Measurements from ENCODE around the gene FBXL7. TPM values are rescaled to one million over a fixed set of nuclear protein-coding genes. Genes with fewer than 3 reads are reported as not detected.

The FBXL7 gene
- total and polyA plus RNA-seq, 7 experiments from 2014 or later = not detected

DNA sequence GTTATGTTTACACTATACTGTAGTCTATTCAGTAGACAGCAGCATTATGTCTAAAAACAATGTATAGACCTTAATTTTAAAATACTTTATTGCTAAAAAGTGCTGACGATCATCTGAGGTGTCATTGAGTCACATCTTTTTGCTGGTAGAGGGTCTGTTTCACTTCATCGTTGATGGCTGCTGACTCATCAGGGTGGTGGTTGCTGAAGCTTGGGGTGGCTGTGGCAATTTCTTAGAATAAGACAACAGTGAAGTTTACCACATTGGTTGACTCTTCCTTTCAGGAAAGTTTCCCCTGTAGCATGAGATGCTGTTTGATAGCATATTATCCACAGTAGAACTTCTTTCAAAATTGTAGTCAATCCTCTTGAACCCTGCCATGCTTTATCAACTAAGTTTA lies 150.3 kb downstream of the FBXL7 start:
- intact Hi-C loops (cut with micrococcal nuclease) = no loop called here
- Histone ChIP-seq H3K4me1 (ENCODE audit: control insufficient read depth in 2 of 2, insufficient read depth in 2 of 2, low read length in 2 of 2) (no peaks in the 10 kb centered on the region), H3K27me3 (ENCODE audit: control insufficient read depth in 2 of 2, insufficient read depth in 2 of 2, low read length in 2 of 2) (no peaks in the 10 kb centered on the region), H3K36me3 (ENCODE audit: control insufficient read depth in 2 of 3, insufficient read depth in 3 of 3, low read length in 3 of 3) (no peaks in the 10 kb centered on the region), H3K9me3 (ENCODE audit: control insufficient read depth in 2 of 3, low read length in 3 of 3) (no peaks in the 10 kb centered on the region), H3K4me3 (ENCODE audit: low read length) (no peak overlapping the region), H3K27ac (ENCODE audit: low read depth, low read length) (no peak overlapping the region)
- Mint-ChIP-seq H3K9me3 (peaks cover 0 to 12% (median 4%) of the 10 kb centered on the region in 11 donors), H3K27me3 (peaks cover 0 to 5% (median 0%) of the 10 kb centered on the region in 5 donors), H3K27ac (no peak overlapping the region), H3K4me1 (no peaks in the 10 kb centered on the region), H3K36me3 (no peaks in the 10 kb centered on the region), H3K4me3 (no peak overlapping the region)
- POLR2A ChIA-PET = no interaction called here
- DNase-seq = no peak
- ATAC-seq = no peak
- CTCF ChIA-PET = no interaction called here

DNA sequence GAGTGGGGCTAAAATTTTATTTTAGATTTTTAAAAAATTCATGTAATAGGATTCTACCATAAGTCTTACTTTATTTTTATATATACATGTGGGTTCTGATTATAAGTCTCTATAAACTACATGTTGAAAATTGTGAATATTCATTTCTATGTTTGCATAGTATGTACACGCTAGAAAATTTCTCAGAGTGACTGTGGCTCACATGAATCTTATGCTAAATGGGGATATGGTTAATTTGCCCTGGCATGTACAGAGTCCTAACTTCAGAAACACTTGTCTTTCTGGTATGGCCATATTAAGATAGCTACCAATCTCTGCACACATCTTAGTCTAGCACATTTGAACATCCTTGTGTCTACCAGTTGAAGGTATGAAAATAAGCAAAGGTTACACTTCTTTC lies 154.8 kb downstream of the FBXL7 start:
- Histone ChIP-seq H3K4me1 (ENCODE audit: control insufficient read depth in 2 of 2, insufficient read depth in 2 of 2, low read length in 2 of 2) (no peaks in the 10 kb centered on the region), H3K27me3 (ENCODE audit: control insufficient read depth in 2 of 2, insufficient read depth in 2 of 2, low read length in 2 of 2) (no peaks in the 10 kb centered on the region), H3K9me3 (ENCODE audit: control insufficient read depth in 2 of 3, low read length in 3 of 3) (no peaks in the 10 kb centered on the region), H3K36me3 (ENCODE audit: control insufficient read depth in 2 of 3, insufficient read depth in 3 of 3, low read length in 3 of 3) (no peaks in the 10 kb centered on the region), H3K4me3 (ENCODE audit: low read length) (no peak overlapping the region), H3K27ac (ENCODE audit: low read depth, low read length) (no peak overlapping the region)
- peaks cover 0 to 12% (median 4%) of the 10 kb centered on the region in 11 donors for H3K9me3 Mint-ChIP-seq
- DNase-seq (no peak), ATAC-seq (no peak)
- no peak overlapping the region for H3K4me3 Mint-ChIP-seq
- CTCF ChIA-PET = no interaction called here
- no peaks in the 10 kb centered on the region for H3K27me3 Mint-ChIP-seq
- H3K4me1 Mint-ChIP-seq = no peaks in the 10 kb centered on the region
- POLR2A ChIA-PET = no interaction called here
- intact Hi-C loops (cut with micrococcal nuclease) = no loop called here
- no peaks in the 10 kb centered on the region for H3K36me3 Mint-ChIP-seq
- no peak overlapping the region for H3K27ac Mint-ChIP-seq

DNA sequence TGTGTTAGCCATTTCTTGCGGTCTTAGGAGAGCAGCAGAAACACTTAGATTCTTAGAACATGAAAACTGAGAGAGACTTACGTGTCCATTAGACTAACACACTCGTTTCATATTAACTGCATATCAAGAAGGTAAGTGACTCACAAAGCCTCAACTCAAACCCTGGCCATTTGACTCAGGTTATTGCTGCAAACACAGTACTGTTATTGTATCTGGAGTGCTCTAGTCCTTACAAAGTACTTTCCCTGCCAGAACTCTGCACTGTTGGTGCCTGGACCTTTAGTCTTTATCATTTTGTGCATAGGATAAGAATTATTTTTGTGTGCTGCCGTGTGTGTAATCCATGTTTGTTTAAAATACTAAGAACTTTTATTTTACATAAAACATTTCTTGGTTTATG lies 155.7 kb downstream of the FBXL7 start:
- H3K27ac Mint-ChIP-seq = no peak overlapping the region
- H3K4me3 Mint-ChIP-seq = no peak overlapping the region
- H3K36me3 Mint-ChIP-seq = no peaks in the 10 kb centered on the region
- no peak for DNase-seq
- no peaks in the 10 kb centered on the region for H3K27me3 Mint-ChIP-seq
- H3K4me1 ChIP-seq (ENCODE audit: control insufficient read depth in 2 of 2, insufficient read depth in 2 of 2, low read length in 2 of 2) = no peaks in the 10 kb centered on the region
- intact Hi-C loops (cut with micrococcal nuclease) = no loop called here
- H3K9me3 ChIP-seq (ENCODE audit: control insufficient read depth in 2 of 3, low read length in 3 of 3) = no peaks in the 10 kb centered on the region
- H3K27me3 ChIP-seq (ENCODE audit: control insufficient read depth in 2 of 2, insufficient read depth in 2 of 2, low read length in 2 of 2) = no peaks in the 10 kb centered on the region
- H3K4me1 Mint-ChIP-seq = no peaks in the 10 kb centered on the region
- H3K4me3 ChIP-seq (ENCODE audit: low read length) = no peak overlapping the region
- H3K36me3 ChIP-seq (ENCODE audit: control insufficient read depth in 2 of 3, insufficient read depth in 3 of 3, low read length in 3 of 3) = no peaks in the 10 kb centered on the region
- POLR2A ChIA-PET = no interaction called here
- no peak for ATAC-seq
- peaks cover 0 to 9% (median 2%) of the 10 kb centered on the region in 11 donors for H3K9me3 Mint-ChIP-seq
- CTCF ChIA-PET = no interaction called here
- no peak overlapping the region for H3K27ac ChIP-seq (ENCODE audit: low read depth, low read length)

DNA sequence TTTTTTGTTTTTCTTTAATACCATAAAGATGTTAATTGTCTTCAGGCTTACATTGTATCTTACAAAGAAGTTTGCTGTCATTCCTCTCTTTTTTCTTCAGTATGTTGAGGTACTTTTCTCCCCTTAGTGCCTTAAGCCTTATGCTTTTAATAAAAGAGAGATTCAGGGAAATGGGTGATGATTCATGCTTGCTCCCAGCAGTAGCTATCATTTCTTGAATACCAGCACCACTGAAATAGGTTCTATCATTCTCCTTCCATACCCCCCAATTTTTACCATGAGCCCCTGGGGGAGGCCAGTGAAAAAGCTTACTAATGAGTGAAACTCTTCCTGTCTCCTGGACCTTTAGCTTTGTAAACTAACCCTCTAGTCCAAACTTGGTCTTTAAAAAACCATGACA lies 165.0 kb downstream of the FBXL7 start:
- DNase-seq = no peak
- H3K9me3 Mint-ChIP-seq = peaks cover 0 to 26% (median 6%) of the 10 kb centered on the region in 11 donors
- H3K27ac Mint-ChIP-seq = no peak overlapping the region
- ChIA-PET CTCF (no interaction called here), POLR2A (no interaction called here)
- no peaks in the 10 kb centered on the region for H3K4me1 Mint-ChIP-seq
- no peaks in the 10 kb centered on the region for H3K4me1 ChIP-seq (ENCODE audit: control insufficient read depth in 2 of 2, insufficient read depth in 2 of 2, low read length in 2 of 2)
- no peaks in the 10 kb centered on the region for H3K27me3 ChIP-seq (ENCODE audit: control insufficient read depth in 2 of 2, insufficient read depth in 2 of 2, low read length in 2 of 2)
- intact Hi-C loops (cut with micrococcal nuclease) = no loop called here
- no peaks in the 10 kb centered on the region for H3K36me3 ChIP-seq (ENCODE audit: control insufficient read depth in 2 of 3, insufficient read depth in 3 of 3, low read length in 3 of 3)
- ATAC-seq = no peak
- peaks cover 0 to 7% (median 0%) of the 10 kb centered on the region in 5 donors for H3K27me3 Mint-ChIP-seq
- no peaks in the 10 kb centered on the region for H3K36me3 Mint-ChIP-seq
- no peaks in the 10 kb centered on the region for H3K9me3 ChIP-seq (ENCODE audit: control insufficient read depth in 2 of 3, low read length in 3 of 3)
- no peak overlapping the region for H3K4me3 ChIP-seq (ENCODE audit: low read length)
- no peak overlapping the region for H3K27ac ChIP-seq (ENCODE audit: low read depth, low read length)
- H3K4me3 Mint-ChIP-seq = no peak overlapping the region

DNA sequence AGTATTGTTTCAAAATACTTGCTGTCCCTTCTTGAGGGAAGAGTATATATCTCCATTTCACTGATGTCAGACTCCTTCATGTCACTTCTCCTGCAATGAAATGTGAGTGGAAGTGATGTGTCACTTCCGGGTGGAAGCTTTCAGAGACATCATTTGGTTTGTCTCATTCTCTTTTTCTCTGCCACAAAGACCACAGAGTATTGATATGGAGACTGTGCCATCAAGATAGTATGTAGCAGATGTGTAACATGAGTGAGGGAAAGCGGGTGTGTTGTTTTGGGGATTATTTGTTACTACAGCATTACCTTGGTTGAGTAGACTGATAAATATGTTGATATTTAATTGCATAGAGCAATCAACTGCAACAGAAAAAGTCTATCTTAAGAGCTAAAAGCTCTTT lies 169.8 kb downstream of the FBXL7 start:
- Histone ChIP-seq H3K4me1 (ENCODE audit: control insufficient read depth in 2 of 2, insufficient read depth in 2 of 2, low read length in 2 of 2) (no peaks in the 10 kb centered on the region), H3K36me3 (ENCODE audit: control insufficient read depth in 2 of 3, insufficient read depth in 3 of 3, low read length in 3 of 3) (no peaks in the 10 kb centered on the region), H3K27me3 (ENCODE audit: control insufficient read depth in 2 of 2, insufficient read depth in 2 of 2, low read length in 2 of 2) (no peaks in the 10 kb centered on the region), H3K4me3 (ENCODE audit: low read length) (no peak overlapping the region), H3K27ac (ENCODE audit: low read depth, low read length) (no peak overlapping the region), H3K9me3 (ENCODE audit: control insufficient read depth in 2 of 3, low read length in 3 of 3) (no peaks in the 10 kb centered on the region)
- H3K9me3 Mint-ChIP-seq = peaks cover 0 to 15% (median 6%) of the 10 kb centered on the region in 11 donors
- H3K4me1 Mint-ChIP-seq = no peaks in the 10 kb centered on the region
- H3K36me3 Mint-ChIP-seq = no peaks in the 10 kb centered on the region
- ATAC-seq (no peak), DNase-seq (no peak)
- no peak overlapping the region for H3K27ac Mint-ChIP-seq
- H3K27me3 Mint-ChIP-seq = peaks cover 0 to 7% (median 0%) of the 10 kb centered on the region in 5 donors
- intact Hi-C loops (cut with micrococcal nuclease) = loop anchor here in 1 of 2 donors (10.0 kb wide), 1 partner anchor 195 kb away; no protein-coding TSS in a partner anchor
- no peak overlapping the region for H3K4me3 Mint-ChIP-seq
- ChIA-PET CTCF (no interaction called here), POLR2A (no interaction called here)

DNA sequence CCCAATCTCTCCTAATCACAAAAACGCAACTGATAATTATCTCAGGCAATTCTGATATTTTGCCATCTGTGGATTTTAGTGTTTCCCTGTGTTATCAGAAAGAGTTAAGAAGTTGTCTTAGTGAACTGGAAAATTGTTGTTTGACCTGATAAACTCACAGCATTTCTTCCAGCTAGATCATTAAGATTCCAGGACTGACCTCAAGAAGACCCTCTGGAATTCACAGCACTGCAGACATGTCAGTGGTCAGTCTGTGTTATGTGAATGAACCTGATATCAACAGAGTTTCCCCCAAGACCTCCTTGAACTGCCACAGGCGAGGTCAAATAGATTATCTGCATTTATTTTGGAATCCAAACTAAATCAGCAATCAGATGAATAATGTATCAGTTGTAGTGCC lies 174.7 kb downstream of the FBXL7 start:
- Mint-ChIP-seq H3K27me3 (peaks cover 0 to 2% (median 0%) of the 10 kb centered on the region in 5 donors), H3K4me1 (no peaks in the 10 kb centered on the region), H3K27ac (no peak overlapping the region), H3K9me3 (peaks cover 0 to 13% (median 5%) of the 10 kb centered on the region in 11 donors), H3K36me3 (no peaks in the 10 kb centered on the region), H3K4me3 (no peak overlapping the region)
- Histone ChIP-seq H3K4me1 (ENCODE audit: control insufficient read depth in 2 of 2, insufficient read depth in 2 of 2, low read length in 2 of 2) (no peaks in the 10 kb centered on the region), H3K9me3 (ENCODE audit: control insufficient read depth in 2 of 3, low read length in 3 of 3) (no peaks in the 10 kb centered on the region), H3K27me3 (ENCODE audit: control insufficient read depth in 2 of 2, insufficient read depth in 2 of 2, low read length in 2 of 2) (no peaks in the 10 kb centered on the region), H3K4me3 (ENCODE audit: low read length) (no peak overlapping the region), H3K27ac (ENCODE audit: low read depth, low read length) (no peak overlapping the region), H3K36me3 (ENCODE audit: control insufficient read depth in 2 of 3, insufficient read depth in 3 of 3, low read length in 3 of 3) (no peaks in the 10 kb centered on the region)
- ChIA-PET CTCF (no interaction called here), POLR2A (no interaction called here)
- DNase-seq (no peak), ATAC-seq (no peak)
- intact Hi-C loops (cut with micrococcal nuclease) = loop anchor here in 1 of 2 donors (10.0 kb wide), 1 partner anchor 190 kb away; no protein-coding TSS in a partner anchor

DNA sequence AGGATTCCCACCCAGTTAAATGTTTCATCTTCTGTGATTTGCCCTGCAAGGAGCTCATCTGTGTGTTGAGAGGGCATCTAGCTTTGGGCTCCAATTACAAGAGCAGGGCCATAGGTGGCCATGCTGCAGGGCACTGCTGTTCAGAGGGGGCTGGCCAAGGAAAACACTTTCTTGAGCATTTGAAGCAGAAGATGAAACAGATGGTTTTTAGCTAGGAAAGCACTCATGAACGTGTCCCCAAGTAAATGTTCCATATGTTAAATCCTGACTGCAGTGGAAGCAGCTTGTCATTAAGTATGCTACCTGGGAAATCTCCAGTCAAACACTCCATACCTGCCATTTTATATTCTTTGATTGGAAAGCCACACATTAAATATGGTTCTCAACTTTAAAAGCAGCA lies 176.6 kb downstream of the FBXL7 start:
- Histone ChIP-seq H3K36me3 (ENCODE audit: control insufficient read depth in 2 of 3, insufficient read depth in 3 of 3, low read length in 3 of 3) (no peaks in the 10 kb centered on the region), H3K27ac (ENCODE audit: low read depth, low read length) (no peak overlapping the region), H3K4me3 (ENCODE audit: low read length) (no peak overlapping the region), H3K4me1 (ENCODE audit: control insufficient read depth in 2 of 2, insufficient read depth in 2 of 2, low read length in 2 of 2) (no peaks in the 10 kb centered on the region), H3K9me3 (ENCODE audit: control insufficient read depth in 2 of 3, low read length in 3 of 3) (no peaks in the 10 kb centered on the region), H3K27me3 (ENCODE audit: control insufficient read depth in 2 of 2, insufficient read depth in 2 of 2, low read length in 2 of 2) (no peaks in the 10 kb centered on the region)
- Mint-ChIP-seq H3K27ac (no peak overlapping the region), H3K27me3 (no peaks in the 10 kb centered on the region), H3K4me1 (no peaks in the 10 kb centered on the region), H3K4me3 (no peak overlapping the region), H3K9me3 (peaks cover 0 to 11% (median 0%) of the 10 kb centered on the region in 11 donors), H3K36me3 (no peaks in the 10 kb centered on the region)
- ChIA-PET POLR2A (no interaction called here), CTCF (no interaction called here)
- no peak for DNase-seq
- ATAC-seq = no peak
- intact Hi-C loops (cut with micrococcal nuclease) = loop anchor here in 1 of 2 donors (10.0 kb wide), 1 partner anchor 188 kb away; no protein-coding TSS in a partner anchor

Data from naive thymus-derived CD4-positive, alpha-beta T cell (primary cell).